GM21619 (cell line): ENCODE results near the gene STIL.
"Not testable (repeated sequence)": the region's sequence is repeated elsewhere in the genome, so short reads cannot be mapped to it uniquely, and the experiment has no call there.

Experiments used
- ATAC-seq: cut with Tn5 transposase; IDR thresholded peaks from one replicate; pipeline ENCODE4 v1.9.1; 2021; ENCODE audit not compliant: unreplicated experiment

STIL gene

GRCh38 chr1:47313915-47314664 is at the start of gene STIL:
Gene STIL, minus strand, starts transcription at chr1:47314147. Its CDS starts 3,828 bp downstream, at chr1:47310319.
- ATAC-seq: peak; percentile 96

GRCh38 chr1:47362828-47363227 is 48.9 kb upstream of the STIL start:
- no peak for ATAC-seq

- ATAC-seq: no peak
Measured at GRCh38 chr1:47361380-47361779, 47.4 kb upstream of the STIL start.

- peak; percentile 91 for ATAC-seq
Measured at GRCh38 chr1:47351305-47351704, 37.4 kb upstream of the STIL start.

- no peak for ATAC-seq
Measured at GRCh38 chr1:47348246-47348645, 34.3 kb upstream of the STIL start.

- ATAC-seq: no peak
Measured at GRCh38 chr1:47347735-47348134, 33.8 kb upstream of the STIL start.

GRCh38 chr1:47346979-47347378 is 33.0 kb upstream of the STIL start:
- ATAC-seq: not testable (repeated sequence)

- ATAC-seq: no peak
Measured at GRCh38 chr1:47340227-47340626, 26.3 kb upstream of the STIL start.

- ATAC-seq: no peak
Measured at GRCh38 chr1:47338249-47339077, 24.5 kb upstream of the STIL start.

- no peak for ATAC-seq
Measured at GRCh38 chr1:47337350-47337749, 23.4 kb upstream of the STIL start.

GRCh38 chr1:47334765-47335435 is 21.0 kb upstream of the STIL start:
- no peak for ATAC-seq

GRCh38 chr1:47333922-47334764 is 20.2 kb upstream of the STIL start:
- peak; percentile 79 for ATAC-seq

GRCh38 chr1:47333578-47333921 is 19.6 kb upstream of the STIL start, which contains the start of gene CMPK1:
Gene CMPK1, plus strand, starts transcription at chr1:47333790. Its CDS starts 156 bp downstream, at chr1:47333946.
- ATAC-seq: peak; percentile 71

GRCh38 chr1:47332779-47333577 is 19.0 kb upstream of the STIL start:
- ATAC-seq: no peak

GRCh38 chr1:47331875-47332274 is 17.9 kb upstream of the STIL start:
- no peak for ATAC-seq

- ATAC-seq: no peak
Measured at GRCh38 chr1:47330212-47330611, 16.3 kb upstream of the STIL start.

- no peak for ATAC-seq
Measured at GRCh38 chr1:47328992-47329391, 15.0 kb upstream of the STIL start.

- no peak for ATAC-seq
Measured at GRCh38 chr1:47326271-47326670, 12.3 kb upstream of the STIL start.

- no peak for ATAC-seq
Measured at GRCh38 chr1:47325528-47325927, 11.6 kb upstream of the STIL start.

- ATAC-seq: no peak
Measured at GRCh38 chr1:47324682-47325081, 10.7 kb upstream of the STIL start.
